ENCODE results near the gene SNRPA.

DNA sequence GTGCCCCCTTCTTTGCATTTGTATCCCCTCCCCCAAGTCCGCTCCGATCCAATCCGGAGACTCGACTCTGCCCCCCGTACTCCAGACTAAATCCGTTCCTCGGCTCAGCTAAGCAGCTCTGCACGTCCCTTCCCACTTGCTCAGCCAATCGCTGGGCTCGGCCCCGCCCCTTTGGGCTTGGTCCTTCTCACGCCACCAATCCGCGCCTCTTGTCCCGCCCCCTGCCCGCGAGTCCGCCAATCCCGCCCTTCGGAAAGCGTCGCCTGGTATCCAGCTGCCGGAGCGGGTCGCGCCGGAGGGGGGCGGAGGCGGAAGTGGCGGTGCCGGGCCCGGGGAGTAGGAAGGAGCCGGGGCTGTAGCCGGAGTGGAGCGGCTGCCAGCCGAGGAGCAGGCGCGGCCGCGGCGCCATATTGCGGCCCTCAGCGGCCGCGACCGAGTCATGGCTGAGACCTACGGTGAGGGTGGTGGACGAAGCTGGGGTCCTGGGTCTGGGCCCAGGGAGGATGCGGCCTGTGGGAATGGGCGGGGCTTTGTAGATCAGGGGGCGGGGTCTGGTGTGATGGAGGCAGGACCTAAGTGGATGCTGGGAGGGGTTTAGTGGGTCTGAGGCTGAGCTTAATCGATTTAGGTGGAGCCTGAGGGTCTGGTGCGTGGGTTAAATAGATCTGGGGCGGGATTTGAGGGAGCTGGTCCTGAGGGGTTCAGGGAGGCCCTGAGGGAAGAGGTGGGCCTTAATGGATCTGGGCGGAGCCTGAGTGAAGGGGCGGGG, 27.1 kb downstream of the SNRPA start, which contains the start of gene RAB4B:
- TF ChIP-seq, protein P1, sequence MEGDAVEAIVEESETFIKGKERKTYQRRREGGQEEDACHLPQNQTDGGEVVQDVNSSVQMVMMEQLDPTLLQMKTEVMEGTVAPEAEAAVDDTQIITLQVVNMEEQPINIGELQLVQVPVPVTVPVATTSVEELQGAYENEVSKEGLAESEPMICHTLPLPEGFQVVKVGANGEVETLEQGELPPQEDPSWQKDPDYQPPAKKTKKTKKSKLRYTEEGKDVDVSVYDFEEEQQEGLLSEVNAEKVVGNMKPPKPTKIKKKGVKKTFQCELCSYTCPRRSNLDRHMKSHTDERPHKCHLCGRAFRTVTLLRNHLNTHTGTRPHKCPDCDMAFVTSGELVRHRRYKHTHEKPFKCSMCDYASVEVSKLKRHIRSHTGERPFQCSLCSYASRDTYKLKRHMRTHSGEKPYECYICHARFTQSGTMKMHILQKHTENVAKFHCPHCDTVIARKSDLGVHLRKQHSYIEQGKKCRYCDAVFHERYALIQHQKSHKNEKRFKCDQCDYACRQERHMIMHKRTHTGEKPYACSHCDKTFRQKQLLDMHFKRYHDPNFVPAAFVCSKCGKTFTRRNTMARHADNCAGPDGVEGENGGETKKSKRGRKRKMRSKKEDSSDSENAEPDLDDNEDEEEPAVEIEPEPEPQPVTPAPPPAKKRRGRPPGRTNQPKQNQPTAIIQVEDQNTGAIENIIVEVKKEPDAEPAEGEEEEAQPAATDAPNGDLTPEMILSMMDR (IDR thresholded peaks at IDR 0.05), result peak in 3 of 7 experiments; percentile 8 to 24 (median 23)
- peak; percentile 72 to 88 (median 84) for TF ChIP-seq POLR2A (IDR thresholded peaks at IDR 0.05)

All from body of pancreas (tissue), 4 donors.